Measurements from ENCODE around the gene KDM4C. TPM values are rescaled to one million over a fixed set of nuclear protein-coding genes. Genes with fewer than 3 reads are reported as not detected.

The KDM4C gene
- total and polyA plus RNA-seq, 7 donors, result 16.4 to 33.5 (median 28.8) TPM

- Histone ChIP-seq H3K9me3 (no peaks in the 10 kb centered on the region), H3K27me3 (no peaks in the 10 kb centered on the region), H3K27ac (no peak overlapping the region), H3K36me3 (no peaks in the 10 kb centered on the region), H3K4me1 (no peaks in the 10 kb centered on the region), H3K4me3 (no peak overlapping the region)
- DNase-seq, result no peak
- intact Hi-C loops (cut with DNase I), result no loop called here
- WGBS, 2 donors, result 90 to 92% methylated on average over 4 of the region's 4 CpGs
- TF ChIP-seq EP300 (IDR thresholded peaks at IDR 0.05) (no peak), CTCF (IDR thresholded peaks at IDR 0.05) (no peak), POLR2AphosphoS5 (IDR thresholded peaks at IDR 0.05) (no peak), POLR2A (IDR thresholded peaks at IDR 0.05) (no peak)
Measured at GRCh38 chr9:7154650-7155049, 396.9 kb downstream of the KDM4C start.

- TF ChIP-seq POLR2A (IDR thresholded peaks at IDR 0.05) (no peak), EP300 (IDR thresholded peaks at IDR 0.05) (no peak), CTCF (IDR thresholded peaks at IDR 0.05) (no peak), POLR2AphosphoS5 (IDR thresholded peaks at IDR 0.05) (no peak)
- no peak for DNase-seq
- H3K27me3 ChIP-seq, result no peaks in the 10 kb centered on the region
- WGBS, 2 donors, result 54 to 62% methylated on average over 2 of the region's 2 CpGs
- peaks cover 0 to 14% (median 0%) of the 10 kb centered on the region in 4 donors for H3K36me3 ChIP-seq
- H3K4me1 ChIP-seq, result no peaks in the 10 kb centered on the region
- intact Hi-C loops (cut with DNase I), result no loop called here
- H3K27ac ChIP-seq, result no peak overlapping the region
- H3K9me3 ChIP-seq, result no peaks in the 10 kb centered on the region
- no peak overlapping the region for H3K4me3 ChIP-seq
Measured at GRCh38 chr9:7161469-7161868, 403.7 kb downstream of the KDM4C start.

- DNase-seq, result no peak
- H3K36me3 ChIP-seq, result peaks cover 0 to 14% (median 0%) of the 10 kb centered on the region in 4 donors
- intact Hi-C loops (cut with DNase I), result no loop called here
- 34 to 49% methylated on average over 1 of the region's 1 CpG for WGBS, 2 donors
- no peak for TF ChIP-seq EP300 (IDR thresholded peaks at IDR 0.05)
- H3K27me3 ChIP-seq, result no peaks in the 10 kb centered on the region
- no peaks in the 10 kb centered on the region for H3K9me3 ChIP-seq
- no peaks in the 10 kb centered on the region for H3K4me1 ChIP-seq
- H3K4me3 ChIP-seq, result no peak overlapping the region
- H3K27ac ChIP-seq, result no peak overlapping the region
Measured at GRCh38 chr9:7163932-7164331, 406.2 kb downstream of the KDM4C start.

GRCh38 chr9:7164440-7165330 is 406.9 kb downstream of the KDM4C start:
- H3K36me3 ChIP-seq, result peaks cover 0 to 14% (median 0%) of the 10 kb centered on the region in 4 donors
- H3K4me1 ChIP-seq, result peaks cover 0 to 7% (median 4%) of the 10 kb centered on the region in 4 donors
- no peak overlapping the region for H3K4me3 ChIP-seq
- no peak overlapping the region for H3K27ac ChIP-seq
- intact Hi-C loops (cut with DNase I), result no loop called here
- no peaks in the 10 kb centered on the region for H3K9me3 ChIP-seq
- WGBS, 2 donors, result 18 to 54% methylated on average over 13 of the region's 13 CpGs
- TF ChIP-seq EP300 (IDR thresholded peaks at IDR 0.05), result no peak
- DNase-seq, result no peak
- no peaks in the 10 kb centered on the region for H3K27me3 ChIP-seq

GRCh38 chr9:7165331-7165975 is 407.7 kb downstream of the KDM4C start:
- Histone ChIP-seq H3K27ac (no peak overlapping the region), H3K4me1 (peaks cover 0 to 10% (median 9%) of the 10 kb centered on the region in 4 donors), H3K4me3 (no peak overlapping the region), H3K9me3 (no peaks in the 10 kb centered on the region), H3K36me3 (peaks cover 0 to 21% (median 0%) of the 10 kb centered on the region in 4 donors), H3K27me3 (no peaks in the 10 kb centered on the region)
- intact Hi-C loops (cut with DNase I), result no loop called here
- no peak for DNase-seq
- WGBS, 2 donors, result 63 to 74% methylated on average over 7 of the region's 7 CpGs
- TF ChIP-seq POLR2AphosphoS5 (IDR thresholded peaks at IDR 0.05) (no peak), POLR2A (IDR thresholded peaks at IDR 0.05) (no peak), EP300 (IDR thresholded peaks at IDR 0.05) (no peak), CTCF (IDR thresholded peaks at IDR 0.05) (no peak)

All from sigmoid colon (tissue), 7 donors.